H9 (cell line): ENCODE results near the gene PEX1. TPM values are rescaled to one million over a fixed set of nuclear protein-coding genes. Genes with fewer than 3 reads are reported as not detected.

Experiments
- DNase-seq: peaks from one replicate; pipeline ENCODE4 v3.0.0-alpha.2; 2017
- H2AFZ ChIP-seq: one replicate; pipeline ENCODE4 v1.6.1; 2013; ENCODE audit warnings: mild to moderate bottlenecking, low read length, control low read depth, moderate library complexity
- H2AK5ac ChIP-seq: 2 replicates; pipeline ENCODE4 v1.6.1; 2013; ENCODE audit warnings: low read length, control low read depth, mixed read lengths; ENCODE audit not compliant: insufficient read length
- H2BK120ac ChIP-seq: one replicate; pipeline ENCODE4 v1.6.1; 2013; ENCODE audit warnings: low read depth, mild to moderate bottlenecking, low read length, control low read depth, inconsistent platforms; ENCODE audit not compliant: poor library complexity, severe bottlenecking
- H2BK12ac ChIP-seq: 2 replicates; pipeline ENCODE4 v1.6.1; 2013; ENCODE audit warnings: low read length, control low read depth, mixed read lengths, low read depth; ENCODE audit not compliant: insufficient read length
- H2BK15ac ChIP-seq: 2 replicates; pipeline ENCODE4 v1.6.1; 2013; ENCODE audit warnings: low read depth, low read length, control low read depth
- H2BK20ac ChIP-seq: one replicate; pipeline ENCODE4 v1.6.1; 2013; ENCODE audit warnings: low read depth, mild to moderate bottlenecking, low read length, control low read depth, inconsistent platforms; ENCODE audit not compliant: poor library complexity, severe bottlenecking
- H2BK5ac ChIP-seq: 2 replicates; pipeline ENCODE4 v1.6.1; 2013; ENCODE audit warnings: low read length, control low read depth, mixed read lengths; ENCODE audit not compliant: insufficient read length
- H3K14ac ChIP-seq: 2 replicates; pipeline ENCODE4 v1.6.1; 2013; ENCODE audit warnings: low read length, control low read depth; ENCODE audit not compliant: insufficient read depth
- H3K18ac ChIP-seq: 2 replicates; pipeline ENCODE4 v1.6.1; 2013; ENCODE audit warnings: low read depth, mild to moderate bottlenecking, mixed read lengths, low read length, control low read depth; ENCODE audit not compliant: insufficient read length
- H3K23ac ChIP-seq: 2 replicates; pipeline ENCODE4 v1.6.1; 2013; ENCODE audit warnings: low read length, control low read depth, mixed read lengths, low read depth; ENCODE audit not compliant: insufficient read length
- H3K23me2 ChIP-seq: 2 replicates; pipeline ENCODE4 v1.6.1; 2013; ENCODE audit warnings: low read depth, mild to moderate bottlenecking, mixed read lengths, low read length, control low read depth; ENCODE audit not compliant: insufficient read length, poor library complexity, severe bottlenecking
- H3K27ac ChIP-seq: 2 replicates; pipeline ENCODE4 v1.5.1; 2013; ENCODE audit warnings: low read length, control low read depth, mixed read lengths, low read depth; ENCODE audit not compliant: insufficient read length
- H3K27me3 ChIP-seq: 2 replicates; pipeline ENCODE4 v1.6.1; 2013; ENCODE audit warnings: low read length, control low read depth, inconsistent platforms; ENCODE audit not compliant: insufficient read depth
- H3K4ac ChIP-seq: 2 replicates; pipeline ENCODE4 v1.6.1; 2013; ENCODE audit warnings: low read depth, mild to moderate bottlenecking, control low read depth, inconsistent platforms, low read length, moderate library complexity
- H3K4me1 ChIP-seq: 2 replicates; pipeline ENCODE4 v1.6.1; 2013; ENCODE audit warnings: low read length, control low read depth, inconsistent platforms; ENCODE audit not compliant: insufficient read depth
- H3K4me2 ChIP-seq: 2 replicates; pipeline ENCODE4 v1.6.1; 2013; ENCODE audit warnings: low read length, control low read depth, mixed read lengths; ENCODE audit not compliant: insufficient read length, insufficient read depth
- H3K56ac ChIP-seq: 2 replicates; pipeline ENCODE4 v1.6.1; 2013; ENCODE audit warnings: low read depth, mild to moderate bottlenecking, mixed read lengths, low read length, control low read depth; ENCODE audit not compliant: insufficient read length
- H3K79me1 ChIP-seq: 2 replicates; pipeline ENCODE4 v1.6.1; 2013; ENCODE audit warnings: low read depth, mild to moderate bottlenecking, moderate library complexity, low read length, control low read depth, inconsistent platforms; ENCODE audit not compliant: insufficient read depth, poor library complexity, severe bottlenecking
- H3K79me2 ChIP-seq: 2 replicates; pipeline ENCODE4 v1.6.1; 2013; ENCODE audit warnings: low read length, control low read depth, inconsistent platforms; ENCODE audit not compliant: insufficient read depth
- H3K9ac ChIP-seq: 2 replicates; pipeline ENCODE4 v1.6.1; 2013; ENCODE audit warnings: low read length, control low read depth, mixed read lengths; ENCODE audit not compliant: insufficient read length; ENCODE audit errors: extremely low read depth
- H3K9me3 ChIP-seq: one replicate; pipeline ENCODE4 v1.6.1; 2013; ENCODE audit warnings: low read depth, low read length, inconsistent platforms; ENCODE audit not compliant: control insufficient read depth
- H3T11ph ChIP-seq: one replicate; pipeline ENCODE4 v1.6.1; 2013; ENCODE audit warnings: mild to moderate bottlenecking, low read length, control low read depth, inconsistent platforms
- H4K20me1 ChIP-seq: one replicate; pipeline ENCODE4 v1.6.1; 2013; ENCODE audit not compliant: control insufficient read depth, insufficient read length, insufficient read depth
- H4K5ac ChIP-seq: 2 replicates; pipeline ENCODE4 v1.6.1; 2013; ENCODE audit warnings: low read depth, mild to moderate bottlenecking, mixed read lengths, low read length, control low read depth; ENCODE audit not compliant: insufficient read length
- H4K8ac ChIP-seq: replicated peaks from 2 replicates; pipeline ENCODE4 v1.6.1; 2013; ENCODE audit warnings: low read length, control low read depth, mixed read lengths, low read depth; ENCODE audit not compliant: insufficient read length
- H4K91ac ChIP-seq: 2 replicates; pipeline ENCODE4 v1.6.1; 2013; ENCODE audit warnings: low read depth, mild to moderate bottlenecking, moderate library complexity, mixed read lengths, low read length, control low read depth; ENCODE audit not compliant: insufficient read length
- H3K27ac Mint-ChIP-seq, 3 experiments: 2 replicates in 2 of 3; 3 replicates in 1 of 3; pipeline ENCODE4 v1.8.0; 2020 to 2021; ENCODE audit warnings: mixed read lengths in 3 of 3, mild to moderate bottlenecking in 1 of 3, moderate library complexity in 1 of 3
- H3K27me3 Mint-ChIP-seq: 2 replicates; pipeline ENCODE4 v1.8.0; 2021; ENCODE audit warnings: low read depth, mild to moderate bottlenecking, moderate library complexity, mixed read lengths
- H3K36me3 Mint-ChIP-seq, 3 experiments: 2 replicates in 2 of 3; 3 replicates in 1 of 3; pipeline ENCODE4 v1.8.0; 2020 to 2021; ENCODE audit warnings: low read depth in 3 of 3, mixed read lengths in 3 of 3; ENCODE audit not compliant: insufficient read depth in 1 of 3
- H3K4me1 Mint-ChIP-seq, 2 experiments: 2 replicates each; pipeline ENCODE4 v1.8.0; 2020; ENCODE audit warnings: mixed read lengths in 2 of 2
- H3K4me3 Mint-ChIP-seq, 2 experiments: 2 replicates in 1 of 2; 3 replicates in 1 of 2; pipeline ENCODE4 v1.8.0; 2020 to 2021; ENCODE audit warnings: mild to moderate bottlenecking in 2 of 2, mixed read lengths in 2 of 2, moderate library complexity in 1 of 2
- H3K9me3 Mint-ChIP-seq, 2 experiments: 2 replicates in 1 of 2; 3 replicates in 1 of 2; pipeline ENCODE4 v1.8.0; 2020; ENCODE audit warnings: mild to moderate bottlenecking in 2 of 2, mixed read lengths in 2 of 2, moderate library complexity in 1 of 2
- WGBS: extraction: QIAGEN DNeasy Blood & Tissue Kit; methylation state at CpG from one replicate; pipeline ENCODE4 v1.1.7; 2013; ENCODE audit warnings: missing lambda C conversion rate, low lambda C conversion rate, mixed read lengths; ENCODE audit not compliant: insufficient read length; ENCODE audit errors: extremely low coverage; 5-methylcytosine and 5-hydroxymethylcytosine counted together
- total RNA-seq: library from RNA; stranded (reverse); gene quantifications from 2 replicates; pipeline ENCODE4 v1.2.1, GENCODE V29; 2021
- TF ChIP-seq, protein P1 (sequence below): fragments of 200-600 bp; sonication (generic); conservative IDR thresholded peaks from 3 replicates; pipeline ENCODE4 v1.8.0; 2021; ENCODE audit warnings: antibody characterized with exemption, mild to moderate bottlenecking

PEX1 gene
- total RNA-seq, 1 experiment from 2014 or later: 21.8 TPM

- H2BK120ac ChIP-seq: no peak overlapping the region
- no peak overlapping the region for H3K4me2 ChIP-seq
- H3K14ac ChIP-seq: no peak overlapping the region
- DNase-seq: no peak
- H2AFZ ChIP-seq: no peak overlapping the region
- no peaks in the 10 kb centered on the region for H3K4me1 ChIP-seq
- H3K4me3 Mint-ChIP-seq: no peak overlapping the region
- H3K4ac ChIP-seq: no peak overlapping the region
- no peaks in the 10 kb centered on the region for H3K9me3 ChIP-seq
- H3K79me1 ChIP-seq: no peaks in the 10 kb centered on the region
- no peaks in the 10 kb centered on the region for H3K79me2 ChIP-seq
- no peak overlapping the region for H2BK20ac ChIP-seq
- no peak overlapping the region for H2BK12ac ChIP-seq
- no peaks in the 10 kb centered on the region for H3K9me3 Mint-ChIP-seq
- H2BK15ac ChIP-seq: no peak overlapping the region
- no peaks in the 10 kb centered on the region for H3K23me2 ChIP-seq
- H3K27me3 ChIP-seq: no peaks in the 10 kb centered on the region
- H3K9ac ChIP-seq: no peak overlapping the region
- no peaks in the 10 kb centered on the region for H4K20me1 ChIP-seq
- no peak overlapping the region for H3K18ac ChIP-seq
- H3K27ac ChIP-seq: no peak overlapping the region
- H2AK5ac ChIP-seq: no peak overlapping the region
- no peak overlapping the region for H3K27ac Mint-ChIP-seq
- H4K5ac ChIP-seq: no peak overlapping the region
- no peak overlapping the region for H3T11ph ChIP-seq
- H3K27me3 Mint-ChIP-seq: no peaks in the 10 kb centered on the region
- no peak overlapping the region for H4K8ac ChIP-seq
- WGBS: no CpG with 5 or more reads among the region's 5 CpGs
- H3K36me3 Mint-ChIP-seq: peaks cover 2 to 37% (median 30%) of the 10 kb centered on the region in 3 experiments; a peak in 6 of 7 replicates
- H3K56ac ChIP-seq: no peak overlapping the region
- no peaks in the 10 kb centered on the region for H3K4me1 Mint-ChIP-seq
- TF ChIP-seq, protein P1, sequence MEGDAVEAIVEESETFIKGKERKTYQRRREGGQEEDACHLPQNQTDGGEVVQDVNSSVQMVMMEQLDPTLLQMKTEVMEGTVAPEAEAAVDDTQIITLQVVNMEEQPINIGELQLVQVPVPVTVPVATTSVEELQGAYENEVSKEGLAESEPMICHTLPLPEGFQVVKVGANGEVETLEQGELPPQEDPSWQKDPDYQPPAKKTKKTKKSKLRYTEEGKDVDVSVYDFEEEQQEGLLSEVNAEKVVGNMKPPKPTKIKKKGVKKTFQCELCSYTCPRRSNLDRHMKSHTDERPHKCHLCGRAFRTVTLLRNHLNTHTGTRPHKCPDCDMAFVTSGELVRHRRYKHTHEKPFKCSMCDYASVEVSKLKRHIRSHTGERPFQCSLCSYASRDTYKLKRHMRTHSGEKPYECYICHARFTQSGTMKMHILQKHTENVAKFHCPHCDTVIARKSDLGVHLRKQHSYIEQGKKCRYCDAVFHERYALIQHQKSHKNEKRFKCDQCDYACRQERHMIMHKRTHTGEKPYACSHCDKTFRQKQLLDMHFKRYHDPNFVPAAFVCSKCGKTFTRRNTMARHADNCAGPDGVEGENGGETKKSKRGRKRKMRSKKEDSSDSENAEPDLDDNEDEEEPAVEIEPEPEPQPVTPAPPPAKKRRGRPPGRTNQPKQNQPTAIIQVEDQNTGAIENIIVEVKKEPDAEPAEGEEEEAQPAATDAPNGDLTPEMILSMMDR: no peak
- H2BK5ac ChIP-seq: no peak overlapping the region
- no peak overlapping the region for H3K23ac ChIP-seq
- H4K91ac ChIP-seq: no peak overlapping the region
These were observed 19.4 kb downstream of the PEX1 start for GRCh38 chr7:92508946-92509345.
